Measurements from ENCODE around the gene PTH2. TPM values are rescaled to one million over a fixed set of nuclear protein-coding genes. Genes with fewer than 3 reads are reported as not detected.

PTH2 gene
- total and polyA plus RNA-seq, 2 of the 8 experiments (the other 6 are each of a cell fraction or from before 2014, with no cell fraction given) = not detected

DNA sequence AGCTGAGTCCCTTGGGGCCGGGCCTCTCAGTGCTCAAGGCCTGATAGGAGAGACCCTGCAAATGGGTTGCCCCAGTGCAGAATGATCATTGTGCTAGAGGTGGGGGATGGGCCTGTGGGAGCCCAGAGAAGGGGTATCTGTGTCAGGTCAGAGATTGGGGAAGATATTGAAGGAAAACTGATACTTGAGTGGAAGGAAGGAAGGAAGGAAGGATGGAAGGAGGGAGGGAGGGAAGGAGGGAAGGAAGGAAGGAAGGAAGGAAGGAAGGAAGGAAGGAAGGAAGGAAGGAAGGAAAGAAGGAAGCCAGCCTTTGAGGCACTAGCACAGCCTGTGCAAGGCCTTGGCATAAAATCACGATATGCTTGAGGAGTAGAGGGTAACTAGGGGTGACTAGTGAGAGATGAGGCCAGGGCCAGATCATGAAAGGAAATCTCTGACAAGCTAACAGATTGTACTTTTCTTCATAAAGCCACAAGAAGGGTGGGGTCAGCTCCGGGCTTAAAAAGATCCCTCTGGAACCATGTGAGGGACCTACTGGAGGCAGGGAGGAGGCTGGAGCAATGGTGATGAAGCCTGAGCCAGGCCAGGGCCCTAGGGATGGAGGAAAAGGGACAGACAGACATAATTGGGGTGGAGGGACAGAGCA is 11.4 kb downstream of the PTH2 start (continued):
- TF ChIP-seq SIX5 (IDR thresholded peaks at IDR 0.05; ENCODE audit: low read depth, low read length) (no peak), SP2 (IDR thresholded peaks at IDR 0.05; ENCODE audit: low read length) (no peak), CREB1 (IDR thresholded peaks at IDR 0.05) (no peak), TEAD4 (IDR thresholded peaks at IDR 0.05; ENCODE audit: low read depth, low read length) (no peak), SIRT6 (IDR thresholded peaks at IDR 0.05; ENCODE audit: low read length) (no peak)
- TF ChIP-seq, protein P1, sequence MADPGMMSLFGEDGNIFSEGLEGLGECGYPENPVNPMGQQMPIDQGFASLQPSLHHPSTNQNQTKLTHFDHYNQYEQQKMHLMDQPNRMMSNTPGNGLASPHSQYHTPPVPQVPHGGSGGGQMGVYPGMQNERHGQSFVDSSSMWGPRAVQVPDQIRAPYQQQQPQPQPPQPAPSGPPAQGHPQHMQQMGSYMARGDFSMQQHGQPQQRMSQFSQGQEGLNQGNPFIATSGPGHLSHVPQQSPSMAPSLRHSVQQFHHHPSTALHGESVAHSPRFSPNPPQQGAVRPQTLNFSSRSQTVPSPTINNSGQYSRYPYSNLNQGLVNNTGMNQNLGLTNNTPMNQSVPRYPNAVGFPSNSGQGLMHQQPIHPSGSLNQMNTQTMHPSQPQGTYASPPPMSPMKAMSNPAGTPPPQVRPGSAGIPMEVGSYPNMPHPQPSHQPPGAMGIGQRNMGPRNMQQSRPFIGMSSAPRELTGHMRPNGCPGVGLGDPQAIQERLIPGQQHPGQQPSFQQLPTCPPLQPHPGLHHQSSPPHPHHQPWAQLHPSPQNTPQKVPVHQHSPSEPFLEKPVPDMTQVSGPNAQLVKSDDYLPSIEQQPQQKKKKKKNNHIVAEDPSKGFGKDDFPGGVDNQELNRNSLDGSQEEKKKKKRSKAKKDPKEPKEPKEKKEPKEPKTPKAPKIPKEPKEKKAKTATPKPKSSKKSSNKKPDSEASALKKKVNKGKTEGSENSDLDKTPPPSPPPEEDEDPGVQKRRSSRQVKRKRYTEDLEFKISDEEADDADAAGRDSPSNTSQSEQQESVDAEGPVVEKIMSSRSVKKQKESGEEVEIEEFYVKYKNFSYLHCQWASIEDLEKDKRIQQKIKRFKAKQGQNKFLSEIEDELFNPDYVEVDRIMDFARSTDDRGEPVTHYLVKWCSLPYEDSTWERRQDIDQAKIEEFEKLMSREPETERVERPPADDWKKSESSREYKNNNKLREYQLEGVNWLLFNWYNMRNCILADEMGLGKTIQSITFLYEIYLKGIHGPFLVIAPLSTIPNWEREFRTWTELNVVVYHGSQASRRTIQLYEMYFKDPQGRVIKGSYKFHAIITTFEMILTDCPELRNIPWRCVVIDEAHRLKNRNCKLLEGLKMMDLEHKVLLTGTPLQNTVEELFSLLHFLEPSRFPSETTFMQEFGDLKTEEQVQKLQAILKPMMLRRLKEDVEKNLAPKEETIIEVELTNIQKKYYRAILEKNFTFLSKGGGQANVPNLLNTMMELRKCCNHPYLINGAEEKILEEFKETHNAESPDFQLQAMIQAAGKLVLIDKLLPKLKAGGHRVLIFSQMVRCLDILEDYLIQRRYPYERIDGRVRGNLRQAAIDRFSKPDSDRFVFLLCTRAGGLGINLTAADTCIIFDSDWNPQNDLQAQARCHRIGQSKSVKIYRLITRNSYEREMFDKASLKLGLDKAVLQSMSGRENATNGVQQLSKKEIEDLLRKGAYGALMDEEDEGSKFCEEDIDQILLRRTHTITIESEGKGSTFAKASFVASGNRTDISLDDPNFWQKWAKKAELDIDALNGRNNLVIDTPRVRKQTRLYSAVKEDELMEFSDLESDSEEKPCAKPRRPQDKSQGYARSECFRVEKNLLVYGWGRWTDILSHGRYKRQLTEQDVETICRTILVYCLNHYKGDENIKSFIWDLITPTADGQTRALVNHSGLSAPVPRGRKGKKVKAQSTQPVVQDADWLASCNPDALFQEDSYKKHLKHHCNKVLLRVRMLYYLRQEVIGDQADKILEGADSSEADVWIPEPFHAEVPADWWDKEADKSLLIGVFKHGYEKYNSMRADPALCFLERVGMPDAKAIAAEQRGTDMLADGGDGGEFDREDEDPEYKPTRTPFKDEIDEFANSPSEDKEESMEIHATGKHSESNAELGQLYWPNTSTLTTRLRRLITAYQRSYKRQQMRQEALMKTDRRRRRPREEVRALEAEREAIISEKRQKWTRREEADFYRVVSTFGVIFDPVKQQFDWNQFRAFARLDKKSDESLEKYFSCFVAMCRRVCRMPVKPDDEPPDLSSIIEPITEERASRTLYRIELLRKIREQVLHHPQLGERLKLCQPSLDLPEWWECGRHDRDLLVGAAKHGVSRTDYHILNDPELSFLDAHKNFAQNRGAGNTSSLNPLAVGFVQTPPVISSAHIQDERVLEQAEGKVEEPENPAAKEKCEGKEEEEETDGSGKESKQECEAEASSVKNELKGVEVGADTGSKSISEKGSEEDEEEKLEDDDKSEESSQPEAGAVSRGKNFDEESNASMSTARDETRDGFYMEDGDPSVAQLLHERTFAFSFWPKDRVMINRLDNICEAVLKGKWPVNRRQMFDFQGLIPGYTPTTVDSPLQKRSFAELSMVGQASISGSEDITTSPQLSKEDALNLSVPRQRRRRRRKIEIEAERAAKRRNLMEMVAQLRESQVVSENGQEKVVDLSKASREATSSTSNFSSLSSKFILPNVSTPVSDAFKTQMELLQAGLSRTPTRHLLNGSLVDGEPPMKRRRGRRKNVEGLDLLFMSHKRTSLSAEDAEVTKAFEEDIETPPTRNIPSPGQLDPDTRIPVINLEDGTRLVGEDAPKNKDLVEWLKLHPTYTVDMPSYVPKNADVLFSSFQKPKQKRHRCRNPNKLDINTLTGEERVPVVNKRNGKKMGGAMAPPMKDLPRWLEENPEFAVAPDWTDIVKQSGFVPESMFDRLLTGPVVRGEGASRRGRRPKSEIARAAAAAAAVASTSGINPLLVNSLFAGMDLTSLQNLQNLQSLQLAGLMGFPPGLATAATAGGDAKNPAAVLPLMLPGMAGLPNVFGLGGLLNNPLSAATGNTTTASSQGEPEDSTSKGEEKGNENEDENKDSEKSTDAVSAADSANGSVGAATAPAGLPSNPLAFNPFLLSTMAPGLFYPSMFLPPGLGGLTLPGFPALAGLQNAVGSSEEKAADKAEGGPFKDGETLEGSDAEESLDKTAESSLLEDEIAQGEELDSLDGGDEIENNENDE (IDR thresholded peaks at IDR 0.05; ENCODE audit: insufficient replicate concordance, low read length) = no peak
